ENCODE results near the gene PCED1B.
"Not testable (repeated sequence)": the region's sequence is repeated elsewhere in the genome, so short reads cannot be mapped to it uniquely, and the experiment has no call there.

PCED1B gene

DNA sequence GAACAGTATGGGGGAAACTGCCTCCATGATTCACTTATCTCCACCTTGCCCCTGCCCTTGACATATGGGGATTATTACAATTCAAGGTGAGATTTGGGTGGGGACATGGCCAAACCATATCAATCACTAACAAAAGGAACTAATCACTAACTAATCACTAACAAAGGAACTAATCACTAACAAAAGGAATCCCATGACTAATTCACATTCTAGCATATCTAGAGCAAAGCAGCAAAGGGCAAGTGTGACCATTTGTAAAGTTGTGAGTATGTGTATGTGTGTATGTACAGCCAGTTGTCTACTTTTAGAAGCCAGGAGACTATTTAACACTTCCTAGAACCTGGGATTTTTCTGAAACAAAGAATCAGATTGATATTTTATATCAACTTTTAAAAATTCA, 30.9 kb upstream of the PCED1B start:
- no peak overlapping the region for H3K9ac ChIP-seq (ENCODE audit: low read depth, low read length)
- no peak overlapping the region for H3K4me3 ChIP-seq (ENCODE audit: low read length)
- H3K27me3 ChIP-seq (ENCODE audit: insufficient read depth, low read length), result no peaks in the 10 kb centered on the region
- no peaks in the 10 kb centered on the region for H3K4me1 ChIP-seq (ENCODE audit: insufficient read depth, low read length)
- no peaks in the 10 kb centered on the region for H3K36me3 ChIP-seq (ENCODE audit: insufficient read depth, low read depth, low read length)
- H3K27ac ChIP-seq (ENCODE audit: low read length), result no peak overlapping the region
- H3K9me3 ChIP-seq (ENCODE audit: insufficient read depth, low read depth, low read length), result peaks cover 19% of the 10 kb centered on the region

DNA sequence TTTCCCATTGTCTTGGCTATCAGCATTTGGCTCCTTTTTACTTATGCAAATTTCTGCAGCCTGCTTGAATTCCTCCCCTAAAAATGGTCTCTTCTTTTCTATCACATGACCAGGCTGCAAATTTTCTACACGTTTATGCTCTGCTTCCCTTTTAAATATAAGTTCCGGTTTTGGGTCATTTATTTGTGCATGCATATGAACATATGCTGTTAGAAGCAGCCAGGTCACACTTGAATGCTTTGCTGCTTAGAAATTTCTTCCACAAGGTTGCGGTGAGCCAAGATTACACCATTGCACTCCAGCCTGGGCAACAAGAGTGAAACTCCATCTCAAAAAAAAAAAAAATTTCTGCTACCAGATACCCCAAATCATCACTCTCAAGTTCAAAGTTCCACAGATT, 28.1 kb upstream of the PCED1B start:
- H3K36me3 ChIP-seq (ENCODE audit: insufficient read depth, low read depth, low read length); H3K27me3 ChIP-seq (ENCODE audit: insufficient read depth, low read length); H3K4me1 ChIP-seq (ENCODE audit: insufficient read depth, low read length); H3K4me3 ChIP-seq (ENCODE audit: low read length); H3K27ac ChIP-seq (ENCODE audit: low read length); H3K9ac ChIP-seq (ENCODE audit: low read depth, low read length): not testable (repeated sequence)
- peaks cover 24% of the 10 kb centered on the region for H3K9me3 ChIP-seq (ENCODE audit: insufficient read depth, low read depth, low read length)

DNA sequence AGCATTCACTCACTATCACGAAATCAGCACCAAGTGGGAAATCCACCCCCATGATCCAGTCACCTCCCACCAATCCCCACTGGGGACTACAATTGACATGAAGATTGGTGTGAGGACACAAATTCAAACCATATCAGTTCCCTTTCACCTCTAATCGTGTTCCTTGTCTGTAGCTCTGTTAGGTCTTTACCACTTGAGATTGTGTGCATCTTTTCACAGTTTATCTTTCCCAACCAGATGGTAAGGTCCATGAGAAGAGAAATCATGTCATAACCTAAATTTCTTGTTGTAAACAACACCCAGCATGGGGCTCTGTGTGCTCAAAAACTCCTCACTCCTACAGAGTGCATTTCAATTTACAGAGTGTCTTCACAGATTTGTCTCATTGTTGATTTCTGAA, 27.1 kb upstream of the PCED1B start:
- Histone ChIP-seq H3K4me1 (ENCODE audit: insufficient read depth, low read length) (0 out of 2 replicates have a peak, but pooled peaks cover 2% of the 10 kb centered on the region), H3K9ac (ENCODE audit: low read depth, low read length) (no peak overlapping the region), H3K9me3 (ENCODE audit: insufficient read depth, low read depth, low read length) (peaks cover 29% of the 10 kb centered on the region), H3K27me3 (ENCODE audit: insufficient read depth, low read length) (no peaks in the 10 kb centered on the region), H3K4me3 (ENCODE audit: low read length) (no peak overlapping the region), H3K36me3 (ENCODE audit: insufficient read depth, low read depth, low read length) (no peaks in the 10 kb centered on the region), H3K27ac (ENCODE audit: low read length) (no peak overlapping the region)

DNA sequence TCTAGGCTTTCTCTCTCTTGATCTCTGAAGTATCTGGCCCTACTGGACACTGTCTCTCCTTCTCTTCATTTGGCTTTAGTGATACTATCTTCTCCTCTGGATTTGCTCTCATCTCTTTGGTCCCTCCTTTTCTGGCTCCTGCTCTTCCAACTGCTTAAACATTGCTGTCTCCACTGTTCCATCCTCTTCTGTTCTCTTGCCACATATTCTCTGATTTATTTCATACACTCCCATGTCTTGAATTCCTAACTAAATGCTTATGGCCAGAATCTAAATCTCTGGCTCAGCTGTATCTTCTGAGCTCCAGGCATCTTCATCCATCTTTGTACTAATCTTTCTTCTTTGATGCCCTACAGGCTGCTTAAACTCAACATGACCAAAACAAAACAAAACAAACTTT, 25.5 kb upstream of the PCED1B start:
- H3K9me3 ChIP-seq (ENCODE audit: insufficient read depth, low read depth, low read length), result peaks cover 29% of the 10 kb centered on the region
- H3K4me3 ChIP-seq (ENCODE audit: low read length), result no peak overlapping the region
- no peak overlapping the region for H3K9ac ChIP-seq (ENCODE audit: low read depth, low read length)
- H3K36me3 ChIP-seq (ENCODE audit: insufficient read depth, low read depth, low read length), result no peaks in the 10 kb centered on the region
- H3K4me1 ChIP-seq (ENCODE audit: insufficient read depth, low read length), result 0 out of 2 replicates have a peak, but pooled peaks cover 2% of the 10 kb centered on the region
- H3K27ac ChIP-seq (ENCODE audit: low read length), result no peak overlapping the region
- no peaks in the 10 kb centered on the region for H3K27me3 ChIP-seq (ENCODE audit: insufficient read depth, low read length)

DNA sequence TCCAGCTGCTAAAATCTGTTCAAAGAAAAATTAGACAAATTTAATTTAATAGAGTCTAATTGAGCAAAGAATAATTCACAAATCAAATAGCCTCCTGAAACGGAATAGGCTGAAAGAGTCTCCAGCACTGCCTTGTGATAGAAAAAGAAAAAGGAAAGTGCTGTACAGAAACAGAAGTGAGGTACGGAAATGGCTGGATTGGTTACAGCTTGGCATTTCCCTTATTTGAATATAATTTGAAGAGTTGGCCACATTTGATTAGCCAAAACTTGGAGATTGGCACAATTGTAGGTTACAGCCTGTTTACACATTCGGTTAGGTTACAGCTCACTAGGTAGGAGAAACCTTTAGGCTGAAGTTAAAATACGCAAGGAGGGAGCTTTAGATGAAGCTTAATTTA, 24.8 kb upstream of the PCED1B start:
- peaks cover 29% of the 10 kb centered on the region for H3K9me3 ChIP-seq (ENCODE audit: insufficient read depth, low read depth, low read length)
- no peak overlapping the region for H3K4me3 ChIP-seq (ENCODE audit: low read length)
- 0 out of 2 replicates have a peak, but pooled peaks cover 2% of the 10 kb centered on the region for H3K4me1 ChIP-seq (ENCODE audit: insufficient read depth, low read length)
- no peak overlapping the region for H3K9ac ChIP-seq (ENCODE audit: low read depth, low read length)
- H3K27ac ChIP-seq (ENCODE audit: low read length), result no peak overlapping the region
- H3K36me3 ChIP-seq (ENCODE audit: insufficient read depth, low read depth, low read length), result no peaks in the 10 kb centered on the region
- no peaks in the 10 kb centered on the region for H3K27me3 ChIP-seq (ENCODE audit: insufficient read depth, low read length)

DNA sequence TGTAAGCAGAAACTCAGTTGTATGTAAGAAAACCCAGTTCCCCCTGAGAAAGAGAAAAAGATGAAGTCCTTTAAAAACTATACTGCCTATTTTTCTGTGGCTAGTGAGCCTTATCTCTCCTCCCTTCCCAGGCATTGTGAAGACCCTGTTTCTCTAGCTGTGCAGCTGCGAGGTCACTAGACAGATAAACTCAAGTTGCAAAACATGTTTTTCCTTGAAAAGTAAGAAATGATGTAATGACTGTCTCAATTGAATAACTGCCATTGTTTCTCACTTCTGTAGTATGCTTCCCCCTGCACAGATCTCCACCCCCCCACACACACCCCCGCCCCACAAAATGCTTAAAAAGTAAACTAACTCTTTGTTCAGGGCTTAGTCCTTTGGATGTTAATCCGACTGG, 23.6 kb upstream of the PCED1B start:
- not testable (repeated sequence) for H3K27me3 ChIP-seq (ENCODE audit: insufficient read depth, low read length); H3K9ac ChIP-seq (ENCODE audit: low read depth, low read length)

DNA sequence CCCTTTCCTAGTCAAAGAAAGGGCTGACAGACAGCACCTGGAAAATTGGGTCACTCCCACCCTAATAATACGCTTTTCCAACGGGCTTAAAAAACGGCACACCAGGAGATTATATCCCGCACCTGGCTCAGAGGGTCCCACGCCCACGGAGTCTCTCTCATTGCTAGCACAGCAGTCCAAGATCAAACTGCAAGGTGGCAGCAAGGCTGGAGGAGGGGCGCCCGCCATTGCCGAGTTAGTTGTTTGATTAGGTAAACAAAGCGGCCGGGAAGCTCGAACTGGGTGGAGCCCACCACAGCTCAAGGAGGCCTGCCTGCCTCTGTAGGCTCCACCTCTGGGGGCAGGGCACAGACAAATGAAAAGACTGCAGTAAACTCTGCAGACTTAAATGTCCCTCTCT, 22.5 kb upstream of the PCED1B start:
- H3K27ac ChIP-seq (ENCODE audit: low read length); H3K4me1 ChIP-seq (ENCODE audit: insufficient read depth, low read length); H3K36me3 ChIP-seq (ENCODE audit: insufficient read depth, low read depth, low read length); H3K27me3 ChIP-seq (ENCODE audit: insufficient read depth, low read length); H3K9ac ChIP-seq (ENCODE audit: low read depth, low read length); H3K4me3 ChIP-seq (ENCODE audit: low read length): not testable (repeated sequence)
- peaks cover 18% of the 10 kb centered on the region for H3K9me3 ChIP-seq (ENCODE audit: insufficient read depth, low read depth, low read length)

More for the DNA sequence above, 23.6 kb upstream of the PCED1B start:
- peaks cover 25% of the 10 kb centered on the region for H3K9me3 ChIP-seq (ENCODE audit: insufficient read depth, low read depth, low read length)
- H3K36me3 ChIP-seq (ENCODE audit: insufficient read depth, low read depth, low read length); H3K4me3 ChIP-seq (ENCODE audit: low read length); H3K27ac ChIP-seq (ENCODE audit: low read length); H3K4me1 ChIP-seq (ENCODE audit: insufficient read depth, low read length): not testable (repeated sequence)

DNA sequence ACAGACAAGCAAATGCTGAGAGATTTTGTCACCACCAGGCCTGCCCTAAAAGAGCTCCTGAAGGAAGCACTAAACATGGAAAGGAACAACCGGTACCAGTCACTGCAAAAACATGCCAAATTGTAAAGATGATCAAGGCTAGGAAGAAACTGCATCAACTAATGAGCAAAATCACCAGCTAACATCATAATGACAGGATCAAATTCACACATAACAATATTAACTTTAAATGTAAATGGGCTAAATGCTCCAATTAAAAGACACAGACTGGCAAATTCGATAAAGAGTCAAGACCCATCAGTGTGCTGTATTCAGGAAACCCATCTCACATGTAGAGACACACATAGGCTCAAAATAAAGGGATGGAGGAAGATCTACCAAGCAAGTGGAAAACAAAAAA, 20.8 kb upstream of the PCED1B start:
- H3K27me3 ChIP-seq (ENCODE audit: insufficient read depth, low read length); H3K36me3 ChIP-seq (ENCODE audit: insufficient read depth, low read depth, low read length); H3K4me3 ChIP-seq (ENCODE audit: low read length); H3K4me1 ChIP-seq (ENCODE audit: insufficient read depth, low read length); H3K9ac ChIP-seq (ENCODE audit: low read depth, low read length); H3K9me3 ChIP-seq (ENCODE audit: insufficient read depth, low read depth, low read length); H3K27ac ChIP-seq (ENCODE audit: low read length): not testable (repeated sequence)

DNA sequence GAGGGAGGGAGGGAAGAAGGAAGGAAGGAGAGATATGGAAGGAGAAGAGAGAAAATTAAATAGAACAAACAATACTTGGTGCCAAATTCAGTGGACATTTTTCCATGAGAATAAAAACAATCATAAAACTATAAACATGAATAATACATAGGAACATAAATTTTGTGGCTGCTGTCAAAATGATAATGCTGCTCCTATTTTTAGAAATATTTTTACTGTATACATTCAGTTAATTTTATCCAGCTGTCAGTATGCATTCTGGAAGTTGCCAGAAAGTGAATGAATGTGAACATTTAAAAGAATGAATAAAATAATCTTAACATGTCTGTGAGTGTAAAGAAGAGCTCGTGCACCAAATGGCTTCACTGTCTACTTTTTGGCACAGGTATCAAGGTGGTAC, 13.9 kb upstream of the PCED1B start:
- no peak overlapping the region for H3K4me3 ChIP-seq (ENCODE audit: low read length)
- no peaks in the 10 kb centered on the region for H3K9me3 ChIP-seq (ENCODE audit: insufficient read depth, low read depth, low read length)
- H3K27ac ChIP-seq (ENCODE audit: low read length), result no peak overlapping the region
- peaks cover 13% of the 10 kb centered on the region; the same call in 1 of the 2 replicates for H3K4me1 ChIP-seq (ENCODE audit: insufficient read depth, low read length)
- H3K27me3 ChIP-seq (ENCODE audit: insufficient read depth, low read length), result no peaks in the 10 kb centered on the region
- no peaks in the 10 kb centered on the region for H3K36me3 ChIP-seq (ENCODE audit: insufficient read depth, low read depth, low read length)
- no peak overlapping the region for H3K9ac ChIP-seq (ENCODE audit: low read depth, low read length)

DNA sequence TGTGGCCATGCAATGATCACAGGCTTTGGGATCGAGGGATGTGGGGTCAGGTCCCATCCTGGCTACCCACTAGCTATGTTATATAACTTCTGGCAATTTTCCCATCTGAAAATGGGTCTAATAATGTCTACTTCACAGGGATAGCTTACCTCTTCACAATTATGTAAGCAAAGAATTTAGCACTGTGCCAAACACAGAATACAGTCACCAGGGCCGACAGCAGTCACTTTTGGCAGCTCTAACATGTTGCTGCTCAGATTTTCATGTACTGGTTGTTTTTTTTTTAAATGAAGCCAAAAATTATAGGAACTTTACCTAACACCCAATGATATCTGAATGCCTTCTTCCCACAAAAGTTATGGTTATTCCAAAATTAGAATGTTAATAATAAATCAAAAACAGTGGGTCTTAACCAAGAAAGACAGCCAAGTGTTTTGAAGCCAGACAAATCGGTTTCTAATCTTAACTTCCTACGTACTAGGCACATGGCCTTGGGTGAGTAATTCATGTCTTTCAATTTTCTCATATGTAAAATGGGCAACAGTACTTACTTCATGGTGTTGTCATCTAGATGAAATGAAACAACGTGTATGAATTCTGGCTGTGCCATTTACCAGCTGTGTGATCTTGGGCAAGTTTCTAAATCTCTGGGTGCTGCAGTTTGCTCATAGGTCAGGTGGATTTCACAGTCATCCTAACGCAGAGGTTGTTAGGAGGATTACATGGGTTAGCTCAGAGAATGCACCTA, 13.0 kb upstream of the PCED1B start:
- H3K27ac ChIP-seq (ENCODE audit: low read length), result no peak overlapping the region
- H3K27me3 ChIP-seq (ENCODE audit: insufficient read depth, low read length), result no peaks in the 10 kb centered on the region
- H3K9me3 ChIP-seq (ENCODE audit: insufficient read depth, low read depth, low read length), result no peaks in the 10 kb centered on the region
- H3K4me1 ChIP-seq (ENCODE audit: insufficient read depth, low read length), result peaks cover 13% of the 10 kb centered on the region; the same call in 1 of the 2 replicates
- no peaks in the 10 kb centered on the region for H3K36me3 ChIP-seq (ENCODE audit: insufficient read depth, low read depth, low read length)
- H3K9ac ChIP-seq (ENCODE audit: low read depth, low read length), result no peak overlapping the region
- no peak overlapping the region for H3K4me3 ChIP-seq (ENCODE audit: low read length)

DNA sequence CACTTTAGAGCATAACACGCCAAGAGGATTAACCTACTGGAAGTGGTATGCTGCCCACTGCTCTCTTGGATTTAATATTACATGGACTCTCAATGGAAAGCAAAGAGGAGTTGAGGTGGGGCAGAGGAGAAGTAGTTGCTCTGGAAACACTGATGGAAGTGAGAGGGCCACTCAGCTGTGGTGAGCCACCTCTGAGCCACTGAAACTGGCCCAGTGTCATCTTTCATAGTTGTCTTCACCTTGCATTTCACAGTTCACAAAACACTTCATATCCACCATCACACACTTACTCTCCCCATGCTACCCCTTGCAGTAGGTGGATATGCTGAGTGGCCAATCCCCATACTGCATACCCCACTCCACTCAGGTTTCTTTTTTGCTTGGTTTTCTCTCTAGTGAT, 12.2 kb upstream of the PCED1B start:
- Histone ChIP-seq H3K4me3 (ENCODE audit: low read length) (no peak overlapping the region), H3K9me3 (ENCODE audit: insufficient read depth, low read depth, low read length) (no peaks in the 10 kb centered on the region), H3K36me3 (ENCODE audit: insufficient read depth, low read depth, low read length) (no peaks in the 10 kb centered on the region), H3K27me3 (ENCODE audit: insufficient read depth, low read length) (no peaks in the 10 kb centered on the region), H3K27ac (ENCODE audit: low read length) (no peak overlapping the region), H3K4me1 (ENCODE audit: insufficient read depth, low read length) (peaks cover 13% of the 10 kb centered on the region; the same call in 1 of the 2 replicates), H3K9ac (ENCODE audit: low read depth, low read length) (no peak overlapping the region)

DNA sequence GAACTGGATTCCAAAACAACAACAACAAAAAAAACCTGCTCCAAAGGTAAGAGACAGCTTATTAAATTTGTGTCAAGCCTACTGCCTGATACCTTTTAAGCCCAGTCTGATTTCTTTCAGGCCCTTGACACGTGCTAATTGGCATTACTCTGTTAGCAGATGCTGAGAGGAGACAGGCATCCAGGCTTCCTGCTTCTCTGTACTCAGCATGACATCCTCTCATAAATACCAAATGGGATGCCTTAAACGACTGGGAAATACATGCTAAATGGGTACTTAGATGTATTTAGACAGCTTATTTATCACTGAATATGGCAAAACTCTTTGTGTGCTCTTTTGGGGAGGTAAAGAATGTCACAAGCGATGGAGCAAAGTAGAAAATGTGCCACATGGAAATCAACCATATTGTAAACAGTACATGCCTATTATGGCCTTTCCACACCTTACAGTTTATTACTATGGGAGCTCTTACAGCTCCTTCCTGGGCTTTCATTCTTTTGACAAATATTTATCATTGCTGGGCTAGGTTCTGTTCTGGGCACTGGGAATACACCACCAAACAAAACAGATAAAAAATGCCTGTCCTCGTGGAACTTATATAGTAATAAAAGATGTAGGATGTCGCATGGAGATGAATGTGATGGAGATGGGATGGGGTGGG, 11.5 kb upstream of the PCED1B start:
- Histone ChIP-seq H3K36me3 (ENCODE audit: insufficient read depth, low read depth, low read length) (no peaks in the 10 kb centered on the region), H3K9me3 (ENCODE audit: insufficient read depth, low read depth, low read length) (no peaks in the 10 kb centered on the region), H3K27ac (ENCODE audit: low read length) (no peak overlapping the region), H3K4me1 (ENCODE audit: insufficient read depth, low read length) (peaks cover 13% of the 10 kb centered on the region; the same call in 1 of the 2 replicates), H3K9ac (ENCODE audit: low read depth, low read length) (no peak overlapping the region), H3K4me3 (ENCODE audit: low read length) (no peak overlapping the region), H3K27me3 (ENCODE audit: insufficient read depth, low read length) (no peaks in the 10 kb centered on the region)
